NCI-H146 (cell line): ENCODE data around the gene ACSL6.

ENCODE experiments used
- DNase-seq: peaks from one replicate; lab custom pipeline; 2025; lab: John Stamatoyannopoulos, UW

ACSL6 gene

GRCh38 chr5:131979816-131980215, 31.6 kb downstream of the ACSL6 start:
- no peak for DNase-seq

- no peak for DNase-seq
Observed at GRCh38 chr5:131977212-131977604, 34.2 kb downstream of the ACSL6 start.

DNA sequence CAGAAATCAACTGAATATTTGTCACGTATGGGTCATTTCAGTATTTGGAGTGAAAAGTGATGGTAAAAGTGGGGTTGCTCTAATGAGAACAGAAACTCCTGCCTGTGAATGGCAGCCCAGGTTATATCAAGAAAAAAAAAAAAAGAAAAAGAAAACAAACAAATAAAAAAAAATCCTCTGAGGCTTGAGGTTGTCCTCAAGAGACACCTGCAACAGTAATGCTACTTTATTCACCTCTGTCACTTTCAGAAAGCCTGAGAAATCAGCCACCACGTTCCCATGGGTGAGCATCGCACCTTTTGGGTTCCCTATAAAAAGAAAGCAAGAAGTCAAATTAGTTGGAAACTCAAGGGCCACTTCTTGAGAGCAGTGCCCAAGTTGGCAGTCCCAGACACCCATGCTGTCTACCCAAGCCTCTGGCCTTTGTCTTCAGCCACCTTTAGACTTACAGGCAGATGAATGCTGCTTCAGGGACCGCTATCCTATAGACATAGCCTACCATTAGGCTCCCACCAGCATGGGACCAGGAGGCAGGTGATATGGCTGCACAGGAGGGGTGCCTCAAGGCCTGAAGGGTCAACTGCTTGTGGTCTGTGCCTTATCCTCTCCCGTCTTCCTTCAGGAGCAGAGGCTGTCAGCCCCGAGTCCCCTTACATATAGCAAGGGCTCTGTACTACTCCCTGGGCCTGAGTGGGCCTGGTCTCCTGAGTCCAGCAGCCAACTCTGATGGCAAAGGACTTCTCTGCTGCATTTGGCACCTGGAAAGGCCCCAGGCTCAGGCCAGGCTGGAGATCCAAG, 34.8 kb downstream of the ACSL6 start:
- no peak for DNase-seq

DNA sequence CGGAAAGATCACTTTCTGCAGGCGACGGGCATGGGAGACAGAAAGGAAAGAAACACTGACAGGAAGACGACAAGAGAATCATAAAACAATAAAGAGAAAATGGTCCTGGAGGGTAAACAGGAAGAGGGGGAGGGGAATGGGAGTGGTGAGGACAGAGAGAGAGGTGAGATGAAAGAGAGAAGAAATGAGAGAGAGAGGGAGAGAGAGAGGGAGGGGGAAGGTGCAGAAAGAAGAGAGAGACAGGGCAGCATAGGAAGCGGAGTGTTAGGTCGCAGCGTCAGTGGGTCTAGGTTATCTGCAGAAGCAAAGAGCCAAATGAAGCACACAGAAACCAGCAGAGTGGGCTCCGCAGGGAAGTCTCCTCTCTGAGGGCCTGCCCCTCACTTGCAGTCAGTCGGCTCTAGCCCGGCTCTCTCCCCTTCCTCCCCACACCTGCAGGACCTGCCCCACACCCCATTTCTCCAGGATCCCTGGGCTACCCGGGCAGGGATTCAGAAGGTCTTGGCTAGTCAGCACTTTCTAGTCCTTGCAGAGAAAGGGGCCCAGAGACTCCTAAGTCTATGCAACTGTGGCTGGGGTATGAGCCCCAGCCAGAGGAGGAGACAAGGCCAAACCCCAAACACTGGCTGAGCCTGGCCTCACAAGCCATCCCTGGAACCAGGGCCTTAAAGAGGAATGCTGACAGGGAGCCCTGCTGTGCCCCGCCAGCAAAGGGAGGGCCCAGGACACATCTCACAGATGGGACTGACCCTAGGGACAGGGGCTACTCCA, 36.3 kb downstream of the ACSL6 start:
- DNase-seq: no peak

DNA sequence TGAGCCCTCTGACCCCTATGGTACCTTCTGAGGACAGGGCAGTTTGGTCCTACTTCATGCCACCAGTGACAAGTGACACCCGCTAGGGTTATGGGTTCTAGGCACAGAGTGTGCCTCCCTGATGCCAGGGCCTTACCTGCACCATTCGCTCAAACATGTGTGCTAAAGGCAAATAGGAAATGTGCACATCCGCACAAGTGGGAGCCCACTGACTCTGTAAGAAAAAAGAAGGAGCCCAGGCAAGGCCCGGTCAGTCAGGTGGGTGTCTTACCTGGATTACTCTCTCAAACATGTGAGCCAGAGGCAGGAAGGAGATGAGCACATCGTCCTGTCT, 36.9 kb downstream of the ACSL6 start:
- DNase-seq: no peak

- DNase-seq: no peak
Observed at GRCh38 chr5:131974016-131974415, 37.4 kb downstream of the ACSL6 start.

- no peak for DNase-seq
Observed at GRCh38 chr5:131973089-131973712, 38.3 kb downstream of the ACSL6 start.

DNA sequence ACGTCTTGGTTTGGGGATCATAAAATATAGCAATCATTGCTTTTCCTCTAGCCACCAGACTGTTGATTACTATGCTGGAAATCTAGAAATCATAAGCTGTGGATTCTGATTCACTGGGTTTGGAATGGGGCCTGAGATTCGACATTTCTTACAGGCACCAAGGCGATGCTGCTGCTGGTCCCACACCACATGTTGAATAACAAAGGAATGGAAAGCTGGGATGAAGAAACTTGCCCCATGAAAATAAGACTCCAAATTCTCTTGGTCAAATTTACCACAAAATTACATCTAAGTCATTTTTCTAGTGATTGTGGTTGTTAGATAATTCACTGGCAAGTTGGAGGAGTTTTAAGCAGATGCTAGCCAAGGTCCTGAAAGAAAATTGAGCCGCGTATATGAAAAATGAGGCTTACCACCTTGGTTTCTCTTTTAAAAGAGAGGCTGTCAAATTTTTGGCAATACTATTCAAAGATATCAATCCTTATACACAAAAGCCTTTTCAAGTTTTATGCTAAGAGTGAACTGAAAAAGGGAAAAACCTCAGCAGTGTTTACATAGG, 43.0 kb downstream of the ACSL6 start:
- DNase-seq: no peak

DNA sequence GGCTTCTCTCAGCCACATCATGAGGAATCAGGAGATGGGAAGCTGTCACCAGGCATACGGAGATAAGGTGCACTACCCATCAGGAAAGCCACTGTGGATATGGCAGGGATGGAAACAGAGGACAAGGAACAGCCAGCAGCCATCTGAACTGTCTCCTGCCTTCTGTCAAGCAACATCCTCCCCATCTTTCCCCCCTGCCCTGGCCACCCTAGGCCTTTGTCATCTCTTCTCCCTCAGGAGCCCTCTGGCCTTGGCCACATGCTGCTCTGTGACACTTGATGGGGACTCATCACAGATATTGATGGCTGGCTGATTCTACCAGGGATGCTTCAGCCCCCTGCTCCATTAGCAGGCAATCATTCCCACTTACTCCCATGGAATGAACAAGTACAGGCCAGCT, 44.9 kb downstream of the ACSL6 start:
- no peak for DNase-seq

DNA sequence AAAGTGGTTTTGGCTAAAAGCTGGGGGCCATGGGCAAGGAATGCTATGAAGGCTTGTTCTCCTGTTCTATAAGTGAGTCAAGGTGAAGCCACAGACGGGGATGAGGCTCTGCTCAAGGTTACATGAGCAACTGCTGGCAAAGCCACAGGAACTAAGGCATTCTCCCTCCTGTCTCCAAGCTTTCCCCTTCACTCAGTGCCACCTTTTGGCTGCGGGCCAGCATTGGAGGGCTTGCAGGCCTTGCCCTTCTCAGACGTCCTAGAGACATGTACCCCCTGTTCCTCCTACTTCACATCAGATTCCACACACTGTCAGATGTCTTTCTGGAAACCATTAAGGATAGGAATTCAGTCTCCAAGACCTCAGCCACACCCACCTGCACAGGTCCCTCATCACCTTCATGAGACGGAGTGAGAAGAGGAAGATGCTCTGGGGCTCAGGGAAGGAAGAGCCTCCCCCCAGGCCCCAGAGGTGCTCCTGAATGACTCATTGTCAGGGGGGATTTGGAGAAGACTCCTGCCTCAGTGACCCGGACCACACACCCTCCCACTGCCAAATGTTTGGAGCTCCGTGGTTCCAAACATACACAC, 45.5 kb downstream of the ACSL6 start:
- DNase-seq: no peak

DNA sequence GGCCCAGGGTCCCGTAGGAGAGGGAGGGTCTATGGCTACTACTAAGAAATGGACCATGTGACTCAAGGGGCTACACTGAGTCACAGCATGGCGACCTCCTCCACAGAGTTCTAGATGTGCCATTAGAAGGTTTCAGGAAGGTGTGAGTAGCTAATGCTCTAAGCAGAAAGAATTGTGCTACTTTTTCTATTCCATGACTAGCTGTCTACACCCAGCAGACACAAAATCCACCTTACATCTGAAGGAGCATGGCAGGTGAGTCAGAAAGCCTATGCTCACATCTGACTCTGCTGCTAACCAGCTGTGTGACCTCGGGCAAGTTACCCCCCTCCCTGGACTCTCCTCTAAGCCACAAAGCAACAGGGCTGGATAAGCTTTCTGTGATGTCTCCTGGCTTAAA, 51.6 kb downstream of the ACSL6 start:
- DNase-seq: no peak

- DNase-seq: no peak
Observed at GRCh38 chr5:131959136-131959535, 52.3 kb downstream of the ACSL6 start.

GRCh38 chr5:131957721-131958441, 53.6 kb downstream of the ACSL6 start:
- no peak for DNase-seq

GRCh38 chr5:131953969-131954368, 57.5 kb downstream of the ACSL6 start:
- no peak for DNase-seq

DNA sequence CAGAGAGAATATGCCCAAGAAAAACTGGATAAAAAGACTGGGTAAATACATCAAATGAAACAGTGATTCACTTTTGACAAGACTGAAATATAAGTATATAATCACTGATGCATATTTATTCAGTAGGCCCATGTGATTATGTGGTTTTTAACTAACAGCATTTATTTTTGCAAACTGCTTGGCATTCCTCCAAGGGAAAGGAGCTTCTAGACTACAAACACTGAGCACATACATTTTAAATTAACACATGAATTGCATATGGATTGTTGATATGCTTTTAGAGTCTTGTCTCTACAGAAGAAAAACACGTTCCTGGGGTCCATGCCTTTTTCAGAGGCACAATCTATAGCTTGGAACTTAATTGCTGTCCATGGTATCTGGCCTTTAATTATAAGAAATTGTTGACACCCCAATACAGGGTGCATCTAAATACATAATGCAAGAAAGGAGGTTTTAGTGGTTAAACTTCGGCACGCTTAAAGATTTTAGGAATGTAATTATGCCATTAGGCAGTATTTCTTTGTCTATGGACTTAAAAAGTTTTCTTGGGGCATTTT, 59.1 kb downstream of the ACSL6 start:
- DNase-seq: no peak

DNA sequence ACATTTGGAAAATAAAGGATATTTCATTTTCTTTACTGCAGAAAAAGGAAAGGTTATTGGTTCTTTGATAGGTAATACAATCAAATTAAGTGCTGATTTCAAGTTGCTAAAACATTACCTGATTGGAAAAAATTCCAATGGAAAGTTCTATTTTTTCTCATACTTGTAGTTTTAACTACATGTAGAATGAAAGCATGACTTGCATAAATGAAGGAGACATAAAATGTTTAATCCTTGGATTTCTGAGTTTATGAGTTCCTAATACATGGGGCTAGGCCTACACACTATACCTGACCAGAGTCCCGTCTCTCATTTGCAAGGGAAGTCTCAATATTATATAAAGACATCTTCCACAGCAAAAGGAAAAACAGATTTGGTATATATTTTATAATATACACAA, 60.8 kb downstream of the ACSL6 start:
- DNase-seq: no peak

DNA sequence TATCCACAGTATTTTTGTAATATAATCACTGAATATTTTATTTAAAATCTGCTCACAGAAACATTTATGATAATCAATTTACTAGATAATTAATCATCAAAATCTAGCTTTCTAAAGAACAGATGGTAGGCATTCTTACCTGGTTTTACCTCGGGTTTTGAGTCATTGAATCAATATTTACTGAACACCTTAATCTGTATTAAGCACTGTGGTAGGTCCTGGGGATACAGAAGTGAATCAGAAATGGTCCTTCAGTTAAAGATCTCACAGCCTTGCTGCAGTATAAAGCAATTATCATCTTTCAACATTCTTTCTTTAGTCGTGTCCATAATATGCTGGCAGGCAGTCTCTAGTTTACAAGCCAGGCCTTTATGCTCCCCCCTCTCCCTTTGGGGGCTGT, 64.0 kb downstream of the ACSL6 start:
- peak; percentile 63 for DNase-seq

- no peak for DNase-seq
Observed at GRCh38 chr5:131945551-131946168, 65.8 kb downstream of the ACSL6 start, which contains the start of gene MEIKIN. MEIKIN (minus strand) TSS chr5:131945663; CDS start chr5:131945505, 158 bp downstream.

DNA sequence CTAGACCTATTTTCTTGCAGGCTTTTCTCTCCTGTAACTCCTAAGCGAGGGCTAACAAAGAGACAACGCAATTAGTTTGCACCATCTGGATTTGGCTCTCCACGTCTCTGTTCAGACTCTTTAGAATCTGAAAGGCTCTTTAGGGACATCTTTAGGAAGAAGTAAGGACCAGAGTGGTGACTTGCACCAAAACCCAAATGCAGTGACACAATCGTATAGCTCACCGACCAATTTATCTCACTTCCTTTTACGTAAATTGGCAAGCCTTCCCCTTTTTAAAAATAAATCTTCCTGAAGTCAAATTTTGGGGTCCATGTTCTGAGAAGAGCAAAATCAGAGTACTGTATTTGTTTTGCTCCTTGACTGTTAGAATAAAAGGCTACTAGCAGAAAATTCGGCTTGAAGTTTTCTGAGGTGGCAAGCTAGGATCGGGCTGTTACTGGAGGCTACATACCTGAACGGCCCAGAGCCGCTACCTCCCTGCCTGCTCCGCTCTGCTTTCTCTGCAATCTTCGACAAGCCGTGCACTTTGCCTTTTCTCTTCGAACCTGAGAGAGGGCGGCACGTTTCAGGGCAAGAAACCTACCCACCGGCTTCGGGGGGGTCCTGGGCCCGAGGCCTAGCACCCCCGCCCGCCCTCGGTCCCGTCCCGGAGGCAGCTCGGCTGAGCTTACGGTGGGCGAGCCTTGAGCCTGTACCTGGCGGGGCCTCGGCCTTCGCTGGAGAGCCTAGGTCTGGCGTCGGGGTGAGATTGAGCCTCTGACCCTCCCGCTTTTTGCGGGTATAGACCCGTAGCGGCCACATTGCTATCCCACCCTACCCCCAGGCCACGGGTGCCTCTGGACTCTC, 66.5 kb downstream of the ACSL6 start:
- DNase-seq: no peak

DNA sequence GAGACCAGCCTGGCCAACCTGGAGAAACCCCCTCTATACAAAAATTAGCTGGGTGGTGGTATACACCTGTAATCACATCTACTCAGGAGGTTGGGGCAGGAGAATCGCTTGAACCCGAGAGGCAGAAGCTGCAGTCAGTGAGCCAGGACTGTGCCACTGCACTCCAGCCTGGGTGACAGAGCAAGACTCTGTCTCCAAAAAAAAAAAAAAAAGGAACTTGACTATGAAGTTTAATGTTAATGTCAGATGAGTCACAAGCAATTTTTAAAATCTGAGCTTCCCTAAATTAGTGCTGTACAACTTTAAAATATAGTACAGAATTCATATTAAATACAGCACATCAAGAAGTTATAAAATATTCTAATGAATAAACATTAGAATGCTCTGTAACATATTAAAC, 67.5 kb downstream of the ACSL6 start:
- no peak for DNase-seq
